PC-3 (cell line): ENCODE results near the gene DHRS4L2. TPM values are rescaled to one million over a fixed set of nuclear protein-coding genes. Genes with fewer than 3 reads are reported as not detected.

ENCODE experiments used
- ATAC-seq: fragments of 200-7000 bp; cut with Tn5 transposase; 2 replicates; pipeline ENCODE4 v1.9.1; 2020; ENCODE audit warnings: mild to moderate bottlenecking, moderate library complexity
- BruUV-seq: library from RNA; stranded (reverse); fragments of 400-500 nt; replicated peaks from 2 replicates; lab custom pipeline; 2021; lab: Mats Ljungman, UMichigan
- CTCF ChIA-PET: fragments of 300-600 bp; sonication (Branson Sonifier 250); formaldehyde crosslinking; loops from one replicate; lab custom pipeline; 2022; ENCODE audit warnings: antibody characterized with exemption; lab: Charles Lee
- POLR2A ChIA-PET: fragments of 300-600 bp; sonication (Branson Sonifier 250); formaldehyde crosslinking; loops from one replicate; lab custom pipeline; 2022; ENCODE audit warnings: antibody characterized with exemption; ENCODE audit not compliant: unreplicated experiment; lab: Charles Lee
- DNase-seq: peaks from one replicate; pipeline ENCODE4 v3.0.0-alpha.2; 2015
- H2AFZ ChIP-seq: fragments of 300-600 bp; sonication (generic); 2 replicates; pipeline ENCODE4 v1.6.0; 2016; ENCODE audit warnings: antibody characterized with exemption, low read length
- H3F3A ChIP-seq: fragments of 300-600 bp; sonication (generic); one replicate; pipeline ENCODE4 v1.6.0; 2017; ENCODE audit warnings: antibody characterized with exemption, low read length, control low read depth, mild to moderate bottlenecking; ENCODE audit not compliant: unreplicated experiment
- H3K27ac ChIP-seq: fragments of 300-600 bp; sonication (generic); 2 replicates; pipeline ENCODE4 v1.5.1; 2016; ENCODE audit warnings: mild to moderate bottlenecking, low read length
- H3K27me3 ChIP-seq: fragments of 300-600 bp; sonication (generic); 2 replicates; pipeline ENCODE4 v1.6.1; 2016; ENCODE audit warnings: low read length, mixed read lengths
- H3K36me3 ChIP-seq: fragments of 300-600 bp; sonication (generic); 2 replicates; pipeline ENCODE4 v1.6.1; 2016; ENCODE audit warnings: low read depth, mixed run types, low read length, mixed read lengths
- H3K4me1 ChIP-seq: fragments of 300-600 bp; sonication (generic); 2 replicates; pipeline ENCODE4 v1.5.1; 2016; ENCODE audit warnings: low read length; ENCODE audit not compliant: insufficient read depth
- H3K4me2 ChIP-seq: fragments of 300-600 bp; sonication (generic); 2 replicates; pipeline ENCODE4 v1.6.0; 2016; ENCODE audit warnings: low read length
- H3K4me3 ChIP-seq: fragments of 300-600 bp; sonication (generic); 2 replicates; pipeline ENCODE4 v1.5.1; 2016; ENCODE audit warnings: mild to moderate bottlenecking, low read length, mixed read lengths
- H3K79me2 ChIP-seq: fragments of 300-600 bp; sonication (generic); 2 replicates; pipeline ENCODE4 v1.6.1; 2017; ENCODE audit warnings: low read length, mixed read lengths
- H3K9ac ChIP-seq: fragments of 300-600 bp; sonication (generic); 2 replicates; pipeline ENCODE4 v1.6.0; 2016; ENCODE audit warnings: mild to moderate bottlenecking, low read length
- H3K9me2 ChIP-seq: fragments of 300-600 bp; sonication (generic); replicated peaks from 2 replicates; pipeline ENCODE4 v1.6.1; 2016; ENCODE audit warnings: mixed run types, low read length, mixed read lengths
- H3K9me3 ChIP-seq: fragments of 300-600 bp; sonication (generic); 2 replicates; pipeline ENCODE4 v1.6.1; 2016; ENCODE audit warnings: low read length, mixed read lengths
- H4K20me1 ChIP-seq: fragments of 300-600 bp; sonication (generic); 2 replicates; pipeline ENCODE4 v1.6.1; 2016; ENCODE audit warnings: low read length, mixed read lengths
- EZH2 ChIP-seq: fragments of 300-600 bp; sonication (generic); IDR thresholded peaks from one replicate; pipeline ENCODE4 v1.6.1; 2017; ENCODE audit warnings: antibody characterized with exemption, mild to moderate bottlenecking, low read length; ENCODE audit not compliant: unreplicated experiment
- EZH2phosphoT487 ChIP-seq: fragments of 300-600 bp; sonication (generic); IDR thresholded peaks from 2 replicates; pipeline ENCODE4 v1.6.1; 2018; ENCODE audit warnings: mild to moderate bottlenecking, antibody characterized with exemption, low read length, borderline replicate concordance
- intact Hi-C: fragments of 100-400 bp; cut with micrococcal nuclease; formaldehyde crosslinking; loops from 2 replicates; pipeline ENCODE4 v1.9.0; 2023
- total RNA-seq: library from RNA; depleted of rRNA; stranded (reverse); fragments of >200 nt; gene quantifications from 2 replicates; pipeline ENCODE4 v1.2.3, GENCODE V29; 2014
- TF ChIP-seq, protein P1 (sequence below): fragments of 300-600 bp; sonication (generic); conservative IDR thresholded peaks from 2 replicates; pipeline ENCODE4 v1.5.1; 2017; ENCODE audit warnings: antibody characterized with exemption, low read depth, mild to moderate bottlenecking, low read length

The DHRS4L2 gene
- total RNA-seq, 1 experiment from 2014 or later = 16.5 TPM

DNA sequence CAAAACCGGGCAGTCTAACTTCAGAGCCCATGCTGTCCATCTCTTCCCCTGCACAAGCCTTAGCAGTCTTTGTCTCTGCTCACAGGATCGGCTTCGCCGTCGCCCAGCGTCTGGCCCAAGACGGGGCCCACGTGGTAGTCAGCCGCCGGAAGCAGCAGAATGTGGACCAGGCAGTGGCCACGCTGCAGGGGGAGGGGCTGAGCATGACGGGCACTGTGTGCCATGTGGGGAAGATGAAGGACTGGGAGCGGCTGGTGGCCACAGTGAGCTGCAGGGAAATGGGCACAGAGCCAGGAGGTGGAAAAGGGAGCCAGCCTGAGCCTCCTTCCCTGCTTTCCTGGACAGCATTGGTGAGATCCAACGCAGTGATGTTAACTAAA, 48.9 kb downstream of the DHRS4L2 start:
- TF ChIP-seq, protein P1, sequence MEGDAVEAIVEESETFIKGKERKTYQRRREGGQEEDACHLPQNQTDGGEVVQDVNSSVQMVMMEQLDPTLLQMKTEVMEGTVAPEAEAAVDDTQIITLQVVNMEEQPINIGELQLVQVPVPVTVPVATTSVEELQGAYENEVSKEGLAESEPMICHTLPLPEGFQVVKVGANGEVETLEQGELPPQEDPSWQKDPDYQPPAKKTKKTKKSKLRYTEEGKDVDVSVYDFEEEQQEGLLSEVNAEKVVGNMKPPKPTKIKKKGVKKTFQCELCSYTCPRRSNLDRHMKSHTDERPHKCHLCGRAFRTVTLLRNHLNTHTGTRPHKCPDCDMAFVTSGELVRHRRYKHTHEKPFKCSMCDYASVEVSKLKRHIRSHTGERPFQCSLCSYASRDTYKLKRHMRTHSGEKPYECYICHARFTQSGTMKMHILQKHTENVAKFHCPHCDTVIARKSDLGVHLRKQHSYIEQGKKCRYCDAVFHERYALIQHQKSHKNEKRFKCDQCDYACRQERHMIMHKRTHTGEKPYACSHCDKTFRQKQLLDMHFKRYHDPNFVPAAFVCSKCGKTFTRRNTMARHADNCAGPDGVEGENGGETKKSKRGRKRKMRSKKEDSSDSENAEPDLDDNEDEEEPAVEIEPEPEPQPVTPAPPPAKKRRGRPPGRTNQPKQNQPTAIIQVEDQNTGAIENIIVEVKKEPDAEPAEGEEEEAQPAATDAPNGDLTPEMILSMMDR = no peak
- TF ChIP-seq EZH2 (no peak), EZH2phosphoT487 (no peak)
- Histone ChIP-seq H3K4me2 (no peak overlapping the region), H3K9me3 (no peaks in the 10 kb centered on the region), H3K4me3 (no peak overlapping the region), H3F3A (no peaks in the 10 kb centered on the region), H2AFZ (no peak overlapping the region), H3K27ac (no peak overlapping the region), H3K9me2 (no peaks in the 10 kb centered on the region), H4K20me1 (no peaks in the 10 kb centered on the region), H3K9ac (no peak overlapping the region), H3K4me1 (no peaks in the 10 kb centered on the region), H3K36me3 (no peaks in the 10 kb centered on the region), H3K27me3 (no peaks in the 10 kb centered on the region), H3K79me2 (no peaks in the 10 kb centered on the region)
- ChIA-PET CTCF (no interaction called here), POLR2A (no interaction called here)
- intact Hi-C loops = no loop called here
- ATAC-seq = no peak
- DNase-seq = no peak
- no TSS peak for BruUV-seq

GRCh38 chr14:24038686-24039085, 50.0 kb downstream of the DHRS4L2 start:
- no peak overlapping the region for H3K4me3 ChIP-seq
- BruUV-seq = no TSS peak
- DNase-seq (no peak), ATAC-seq (no peak)
- no peaks in the 10 kb centered on the region for H3K27me3 ChIP-seq
- POLR2A ChIA-PET = no interaction called here
- H3K9me2 ChIP-seq = no peaks in the 10 kb centered on the region
- no peak overlapping the region for H2AFZ ChIP-seq
- no peaks in the 10 kb centered on the region for H3K4me1 ChIP-seq
- no peaks in the 10 kb centered on the region for H4K20me1 ChIP-seq
- no peak overlapping the region for H3K4me2 ChIP-seq
- no peaks in the 10 kb centered on the region for H3K36me3 ChIP-seq
- no peaks in the 10 kb centered on the region for H3K79me2 ChIP-seq
- no peak overlapping the region for H3K27ac ChIP-seq
- no peaks in the 10 kb centered on the region for H3K9me3 ChIP-seq
- no peaks in the 10 kb centered on the region for H3F3A ChIP-seq
- TF ChIP-seq EZH2 (no peak), EZH2phosphoT487 (no peak)
- TF ChIP-seq, protein P1 = no peak
- intact Hi-C loops = no loop called here
- H3K9ac ChIP-seq = no peak overlapping the region
- CTCF ChIA-PET = no interaction called here

GRCh38 chr14:24040692-24041091, 52.0 kb downstream of the DHRS4L2 start:
- TF ChIP-seq EZH2 (no peak), EZH2phosphoT487 (no peak)
- TF ChIP-seq, protein P1 = no peak
- ChIA-PET POLR2A (no interaction called here), CTCF (no interaction called here)
- H3F3A ChIP-seq = no peaks in the 10 kb centered on the region
- H3K36me3 ChIP-seq = no peaks in the 10 kb centered on the region
- no peak overlapping the region for H3K9ac ChIP-seq
- H3K4me2 ChIP-seq = no peak overlapping the region
- no peaks in the 10 kb centered on the region for H4K20me1 ChIP-seq
- H3K79me2 ChIP-seq = no peaks in the 10 kb centered on the region
- no TSS peak for BruUV-seq
- no peak overlapping the region for H2AFZ ChIP-seq
- DNase-seq (no peak), ATAC-seq (no peak)
- H3K27ac ChIP-seq = no peak overlapping the region
- no peaks in the 10 kb centered on the region for H3K9me2 ChIP-seq
- H3K4me1 ChIP-seq = no peaks in the 10 kb centered on the region
- no peaks in the 10 kb centered on the region for H3K9me3 ChIP-seq
- H3K27me3 ChIP-seq = 0 out of 2 replicates have a peak, but pooled peaks cover 4% of the 10 kb centered on the region
- intact Hi-C loops = no loop called here
- H3K4me3 ChIP-seq = no peak overlapping the region
